Measurements from ENCODE around the gene NOX5.

The NOX5 gene

GRCh38 chr15:69070396-69070795 lies 55.9 kb downstream of the NOX5 start:
- Histone ChIP-seq H3K9me3 (ENCODE audit: control insufficient read depth, low read length) (no peaks in the 10 kb centered on the region), H3K4me1 (ENCODE audit: control insufficient read depth, insufficient read depth, low read length, poor library complexity, severe bottlenecking) (no peaks in the 10 kb centered on the region), H3K4me3 (ENCODE audit: extremely low read depth, insufficient read depth, low read length, poor library complexity, severe bottlenecking) (no peak overlapping the region), H3K27ac (ENCODE audit: low read depth, low read length, severe bottlenecking) (no peak overlapping the region), H3K36me3 (ENCODE audit: control insufficient read depth, insufficient read depth, low read length) (no peaks in the 10 kb centered on the region)
- WGBS, 2 experiments (ENCODE audit: insufficient coverage in 2 of 2), result no CpG with 5 or more reads among the region's 1 CpG

- Histone ChIP-seq H3K9me3 (ENCODE audit: control insufficient read depth, low read length) (no peaks in the 10 kb centered on the region), H3K36me3 (ENCODE audit: control insufficient read depth, insufficient read depth, low read length) (no peaks in the 10 kb centered on the region), H3K4me1 (ENCODE audit: control insufficient read depth, insufficient read depth, low read length, poor library complexity, severe bottlenecking) (no peaks in the 10 kb centered on the region), H3K4me3 (ENCODE audit: extremely low read depth, insufficient read depth, low read length, poor library complexity, severe bottlenecking) (no peak overlapping the region), H3K27ac (ENCODE audit: low read depth, low read length, severe bottlenecking) (no peak overlapping the region)
- WGBS, 2 experiments (ENCODE audit: insufficient coverage in 2 of 2), result 81 to 82% methylated on average over 4 to 5 of the region's 5 CpGs
Observed at GRCh38 chr15:69071260-69071659, 56.8 kb downstream of the NOX5 start.

GRCh38 chr15:69072906-69073305 lies 58.4 kb downstream of the NOX5 start:
- H3K27ac ChIP-seq (ENCODE audit: low read depth, low read length, severe bottlenecking), result no peak overlapping the region
- H3K36me3 ChIP-seq (ENCODE audit: control insufficient read depth, insufficient read depth, low read length), result no peaks in the 10 kb centered on the region
- H3K9me3 ChIP-seq (ENCODE audit: control insufficient read depth, low read length), result no peaks in the 10 kb centered on the region
- no peak overlapping the region for H3K4me3 ChIP-seq (ENCODE audit: extremely low read depth, insufficient read depth, low read length, poor library complexity, severe bottlenecking)
- WGBS, 2 experiments (ENCODE audit: insufficient coverage in 2 of 2), result 88 to 92% methylated on average over 1 of the region's 2 CpGs
- no peaks in the 10 kb centered on the region for H3K4me1 ChIP-seq (ENCODE audit: control insufficient read depth, insufficient read depth, low read length, poor library complexity, severe bottlenecking)

GRCh38 chr15:69074001-69074842 lies 59.7 kb downstream of the NOX5 start:
- no peaks in the 10 kb centered on the region for H3K9me3 ChIP-seq (ENCODE audit: control insufficient read depth, low read length)
- H3K36me3 ChIP-seq (ENCODE audit: control insufficient read depth, insufficient read depth, low read length), result no peaks in the 10 kb centered on the region
- WGBS, 2 experiments (ENCODE audit: insufficient coverage in 2 of 2), result 1 to 4% methylated on average over 28 to 43 of the region's 45 CpGs
- peak overlapping the region; percentile 52 for H3K4me3 ChIP-seq (ENCODE audit: extremely low read depth, insufficient read depth, low read length, poor library complexity, severe bottlenecking)
- H3K27ac ChIP-seq (ENCODE audit: low read depth, low read length, severe bottlenecking), result no peak overlapping the region
- no peaks in the 10 kb centered on the region for H3K4me1 ChIP-seq (ENCODE audit: control insufficient read depth, insufficient read depth, low read length, poor library complexity, severe bottlenecking)

- Histone ChIP-seq H3K36me3 (ENCODE audit: control insufficient read depth, insufficient read depth, low read length) (no peaks in the 10 kb centered on the region), H3K4me3 (ENCODE audit: extremely low read depth, insufficient read depth, low read length, poor library complexity, severe bottlenecking) (peak overlapping the region; percentile 52), H3K27ac (ENCODE audit: low read depth, low read length, severe bottlenecking) (no peak overlapping the region), H3K4me1 (ENCODE audit: control insufficient read depth, insufficient read depth, low read length, poor library complexity, severe bottlenecking) (no peaks in the 10 kb centered on the region), H3K9me3 (ENCODE audit: control insufficient read depth, low read length) (no peaks in the 10 kb centered on the region)
- WGBS, 2 experiments (ENCODE audit: insufficient coverage in 2 of 2), result 8 to 17% methylated on average over 5 to 6 of the region's 6 CpGs
Observed at GRCh38 chr15:69074843-69075224, 60.3 kb downstream of the NOX5 start.

GRCh38 chr15:69075440-69075839 lies 60.9 kb downstream of the NOX5 start:
- no peaks in the 10 kb centered on the region for H3K36me3 ChIP-seq (ENCODE audit: control insufficient read depth, insufficient read depth, low read length)
- H3K4me1 ChIP-seq (ENCODE audit: control insufficient read depth, insufficient read depth, low read length, poor library complexity, severe bottlenecking), result peaks cover under 1% of the 10 kb centered on the region
- H3K27ac ChIP-seq (ENCODE audit: low read depth, low read length, severe bottlenecking), result no peak overlapping the region
- no peak overlapping the region for H3K4me3 ChIP-seq (ENCODE audit: extremely low read depth, insufficient read depth, low read length, poor library complexity, severe bottlenecking)
- 89 to 91% methylated on average over 4 to 5 of the region's 5 CpGs for WGBS, 2 experiments (ENCODE audit: insufficient coverage in 2 of 2)
- no peaks in the 10 kb centered on the region for H3K9me3 ChIP-seq (ENCODE audit: control insufficient read depth, low read length)

GRCh38 chr15:69076756-69077155 lies 62.3 kb downstream of the NOX5 start:
- Histone ChIP-seq H3K4me1 (ENCODE audit: control insufficient read depth, insufficient read depth, low read length, poor library complexity, severe bottlenecking) (peaks cover 12% of the 10 kb centered on the region), H3K27ac (ENCODE audit: low read depth, low read length, severe bottlenecking) (no peak overlapping the region), H3K36me3 (ENCODE audit: control insufficient read depth, insufficient read depth, low read length) (no peaks in the 10 kb centered on the region), H3K9me3 (ENCODE audit: control insufficient read depth, low read length) (no peaks in the 10 kb centered on the region), H3K4me3 (ENCODE audit: extremely low read depth, insufficient read depth, low read length, poor library complexity, severe bottlenecking) (no peak overlapping the region)
- no CpG with 5 or more reads among the region's 1 CpG for WGBS, 2 experiments (ENCODE audit: insufficient coverage in 2 of 2)

GRCh38 chr15:69078638-69079037 lies 64.1 kb downstream of the NOX5 start:
- Histone ChIP-seq H3K4me3 (ENCODE audit: extremely low read depth, insufficient read depth, low read length, poor library complexity, severe bottlenecking) (no peak overlapping the region), H3K36me3 (ENCODE audit: control insufficient read depth, insufficient read depth, low read length) (no peaks in the 10 kb centered on the region), H3K4me1 (ENCODE audit: control insufficient read depth, insufficient read depth, low read length, poor library complexity, severe bottlenecking) (peaks cover 12% of the 10 kb centered on the region), H3K27ac (ENCODE audit: low read depth, low read length, severe bottlenecking) (no peak overlapping the region), H3K9me3 (ENCODE audit: control insufficient read depth, low read length) (no peaks in the 10 kb centered on the region)
- WGBS, 2 experiments (ENCODE audit: insufficient coverage in 2 of 2), result 92 to 96% methylated on average over 4 to 5 of the region's 8 CpGs

GRCh38 chr15:69080295-69081248 lies 66.1 kb downstream of the NOX5 start:
- Histone ChIP-seq H3K27ac (ENCODE audit: low read depth, low read length, severe bottlenecking) (peak overlapping the region; percentile 55), H3K4me3 (ENCODE audit: extremely low read depth, insufficient read depth, low read length, poor library complexity, severe bottlenecking) (no peak overlapping the region), H3K9me3 (ENCODE audit: control insufficient read depth, low read length) (no peaks in the 10 kb centered on the region), H3K36me3 (ENCODE audit: control insufficient read depth, insufficient read depth, low read length) (no peaks in the 10 kb centered on the region), H3K4me1 (ENCODE audit: control insufficient read depth, insufficient read depth, low read length, poor library complexity, severe bottlenecking) (peaks cover 12% of the 10 kb centered on the region)
- WGBS, 2 experiments (ENCODE audit: insufficient coverage in 2 of 2), result 25 to 52% methylated on average over 1 to 3 of the region's 8 CpGs

- 81 to 89% methylated on average over 6 of the region's 10 CpGs for WGBS, 2 experiments (ENCODE audit: insufficient coverage in 2 of 2)
- peak overlapping the region; percentile 55 for H3K27ac ChIP-seq (ENCODE audit: low read depth, low read length, severe bottlenecking)
Observed at GRCh38 chr15:69081310-69082004, 67.0 kb downstream of the NOX5 start.

More at GRCh38 chr15:69081310-69082004, 67.0 kb downstream of the NOX5 start:
- H3K9me3 ChIP-seq (ENCODE audit: control insufficient read depth, low read length), result no peaks in the 10 kb centered on the region
- H3K36me3 ChIP-seq (ENCODE audit: control insufficient read depth, insufficient read depth, low read length), result no peaks in the 10 kb centered on the region
- H3K4me1 ChIP-seq (ENCODE audit: control insufficient read depth, insufficient read depth, low read length, poor library complexity, severe bottlenecking), result peaks cover 12% of the 10 kb centered on the region
- H3K4me3 ChIP-seq (ENCODE audit: extremely low read depth, insufficient read depth, low read length, poor library complexity, severe bottlenecking), result no peak overlapping the region

Measured in mesodermal cell (in vitro differentiated cells).